ENCODE data around the gene SF3B3.

DNA sequence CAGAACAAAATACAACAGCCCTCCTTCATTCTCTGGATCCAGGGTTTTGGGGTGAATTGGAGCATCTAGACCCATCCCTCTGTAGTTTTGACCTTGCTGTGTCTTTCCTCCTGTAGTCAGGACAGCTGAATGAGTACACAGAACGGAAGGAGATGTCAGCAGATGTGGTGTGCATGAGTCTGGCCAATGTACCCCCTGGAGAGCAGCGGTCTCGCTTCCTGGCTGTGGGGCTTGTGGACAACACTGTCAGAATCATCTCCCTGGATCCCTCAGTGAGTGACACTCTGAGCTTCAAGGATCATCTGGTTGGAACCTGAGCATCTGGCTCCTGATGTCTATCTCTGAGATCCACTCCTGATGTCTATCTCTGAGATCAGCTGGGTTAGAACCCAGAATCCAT lies 32.4 kb downstream of the SF3B3 start:
- TF ChIP-seq, protein P1, sequence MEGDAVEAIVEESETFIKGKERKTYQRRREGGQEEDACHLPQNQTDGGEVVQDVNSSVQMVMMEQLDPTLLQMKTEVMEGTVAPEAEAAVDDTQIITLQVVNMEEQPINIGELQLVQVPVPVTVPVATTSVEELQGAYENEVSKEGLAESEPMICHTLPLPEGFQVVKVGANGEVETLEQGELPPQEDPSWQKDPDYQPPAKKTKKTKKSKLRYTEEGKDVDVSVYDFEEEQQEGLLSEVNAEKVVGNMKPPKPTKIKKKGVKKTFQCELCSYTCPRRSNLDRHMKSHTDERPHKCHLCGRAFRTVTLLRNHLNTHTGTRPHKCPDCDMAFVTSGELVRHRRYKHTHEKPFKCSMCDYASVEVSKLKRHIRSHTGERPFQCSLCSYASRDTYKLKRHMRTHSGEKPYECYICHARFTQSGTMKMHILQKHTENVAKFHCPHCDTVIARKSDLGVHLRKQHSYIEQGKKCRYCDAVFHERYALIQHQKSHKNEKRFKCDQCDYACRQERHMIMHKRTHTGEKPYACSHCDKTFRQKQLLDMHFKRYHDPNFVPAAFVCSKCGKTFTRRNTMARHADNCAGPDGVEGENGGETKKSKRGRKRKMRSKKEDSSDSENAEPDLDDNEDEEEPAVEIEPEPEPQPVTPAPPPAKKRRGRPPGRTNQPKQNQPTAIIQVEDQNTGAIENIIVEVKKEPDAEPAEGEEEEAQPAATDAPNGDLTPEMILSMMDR (IDR thresholded peaks at IDR 0.05): no peak
- TF ChIP-seq POLR2A (IDR thresholded peaks at IDR 0.05): no peak
